Common myeloid progenitor, CD34-positive (primary cell): ENCODE results near the gene PGBD2.
A peak's percentile ranks its signal among the peaks of the same experiment; 100 is the strongest.
"Not testable (repeated sequence)": the region's sequence is repeated elsewhere in the genome, so short reads cannot be mapped to it uniquely, and the experiment has no call there.

Source experiments
- CTCF ChIA-PET: fragments of 350-600 bp; sonication (Branson Sonifier 250); formaldehyde crosslinking; loops from one replicate; lab custom pipeline; 2021; ENCODE audit warnings: antibody characterized with exemption; lab: Charles Lee
- POLR2A ChIA-PET: fragments of 350-600 bp; sonication (Branson Sonifier 250); formaldehyde crosslinking; loops from one replicate; lab custom pipeline; 2021; ENCODE audit warnings: antibody characterized with exemption; lab: Charles Lee
- DNase-seq, 3 donors: peaks; one replicate each; pipeline versions ENCODE4 v3.0.0 to v3.0.0-alpha.2; 2013
- H3K27ac ChIP-seq, 2 experiments: 1 replicate in 1 of 2; 2 replicates in 1 of 2; pipeline ENCODE4 v1.7.0; 2013; ENCODE audit warnings: inconsistent platforms in 2 of 2, low read length in 2 of 2, mild to moderate bottlenecking in 2 of 2, low read depth in 1 of 2, moderate library complexity in 1 of 2; ENCODE audit not compliant: severe bottlenecking in 2 of 2, insufficient read depth in 1 of 2, poor library complexity in 1 of 2
- H3K27me3 ChIP-seq, 5 experiments: replicated peaks in 2 of 5; 1 replicate in 3 of 5; 2 replicates in 2 of 5; pipeline versions ENCODE4 v1.6.1 to v1.7.0; 2013; ENCODE audit warnings: low read length in 4 of 5, mild to moderate bottlenecking in 2 of 5, moderate library complexity in 2 of 5, inconsistent platforms in 1 of 5; ENCODE audit not compliant: insufficient read depth in 5 of 5, control insufficient read depth in 4 of 5
- H3K36me3 ChIP-seq, 4 experiments: 1 replicate in 2 of 4; 2 replicates in 2 of 4; pipeline versions ENCODE4 v1.6.1 to v1.7.0; 2013; ENCODE audit warnings: low read length in 3 of 4, control low read depth in 1 of 4, mild to moderate bottlenecking in 1 of 4; ENCODE audit not compliant: control insufficient read depth in 4 of 4, insufficient read depth in 4 of 4
- H3K4me1 ChIP-seq, 4 experiments: 1 replicate in 3 of 4; 2 replicates in 1 of 4; pipeline versions ENCODE4 v1.6.1 to v1.7.1; 2013; ENCODE audit warnings: low read length in 3 of 4, mild to moderate bottlenecking in 3 of 4, control low read depth in 1 of 4, inconsistent platforms in 1 of 4, moderate library complexity in 1 of 4; ENCODE audit not compliant: control insufficient read depth in 4 of 4, insufficient read depth in 4 of 4; ENCODE audit errors: control extremely low read depth in 1 of 4
- H3K4me3 ChIP-seq, 7 experiments: 1 replicate in 4 of 7; 2 replicates in 3 of 7; pipeline versions ENCODE4 v1.5.1 to v1.7.0; 2013; ENCODE audit warnings: mild to moderate bottlenecking in 7 of 7, low read length in 6 of 7, moderate library complexity in 6 of 7, inconsistent platforms in 2 of 7, low read depth in 2 of 7, control low read depth in 1 of 7; ENCODE audit not compliant: insufficient read depth in 4 of 7, control insufficient read depth in 1 of 7; ENCODE audit errors: extremely low read depth in 1 of 7
- H3K9me3 ChIP-seq, 5 experiments: 1 replicate in 4 of 5; 2 replicates in 1 of 5; pipeline versions ENCODE4 v1.6.1 to v1.7.1; 2013; ENCODE audit warnings: low read length in 4 of 5, mild to moderate bottlenecking in 2 of 5, inconsistent platforms in 1 of 5, low read depth in 1 of 5, moderate library complexity in 1 of 5; ENCODE audit not compliant: control insufficient read depth in 4 of 5, insufficient read depth in 2 of 5; ENCODE audit errors: control extremely low read depth in 1 of 5
- WGBS: methylation state at CpG from one replicate; pipeline ENCODE4 v1.1.5; 2013; ENCODE audit not compliant: insufficient coverage; 5-methylcytosine and 5-hydroxymethylcytosine counted together

PGBD2 gene

GRCh38 chr1:248944134-248944999, 38.3 kb downstream of the PGBD2 start:
- H3K36me3 ChIP-seq, POLR2A ChIA-PET, CTCF ChIA-PET, H3K4me3 ChIP-seq, H3K9me3 ChIP-seq, H3K4me1 ChIP-seq, DNase-seq, H3K27me3 ChIP-seq, H3K27ac ChIP-seq: not testable (repeated sequence)
- no CpG with 5 or more reads among the region's 77 CpGs for WGBS

GRCh38 chr1:248945000-248945423, 39.0 kb downstream of the PGBD2 start:
- H3K27ac ChIP-seq, H3K4me1 ChIP-seq, H3K27me3 ChIP-seq, H3K36me3 ChIP-seq, DNase-seq, H3K9me3 ChIP-seq, H3K4me3 ChIP-seq, CTCF ChIA-PET, POLR2A ChIA-PET: not testable (repeated sequence)
- 73% methylated on average over 5 of the region's 33 CpGs for WGBS

GRCh38 chr1:248945453-248945852, 39.4 kb downstream of the PGBD2 start:
- CTCF ChIA-PET, H3K4me3 ChIP-seq, H3K36me3 ChIP-seq, POLR2A ChIA-PET, H3K27me3 ChIP-seq, H3K4me1 ChIP-seq, H3K9me3 ChIP-seq, H3K27ac ChIP-seq: not testable (repeated sequence)
- peak in 2 of 3 donors; percentile 62 to 73 for DNase-seq
- no CpG with 5 or more reads among the region's 13 CpGs for WGBS

- H3K4me3 ChIP-seq, result not testable (repeated sequence)
These were observed 39.9 kb downstream of the PGBD2 start for GRCh38 chr1:248945856-248946416.

More at GRCh38 chr1:248945856-248946416, 39.9 kb downstream of the PGBD2 start:
- H3K9me3 ChIP-seq, DNase-seq, H3K27me3 ChIP-seq, POLR2A ChIA-PET, H3K27ac ChIP-seq, CTCF ChIA-PET, H3K4me1 ChIP-seq, H3K36me3 ChIP-seq: not testable (repeated sequence)
